ACHN (cell line): ENCODE measurements around the gene IFT20.
"Not testable (repeated sequence)": the region's sequence is repeated elsewhere in the genome, so short reads cannot be mapped to it uniquely, and the experiment has no call there.

Experiments used
- DNase-seq: peaks from one replicate; pipeline ENCODE4 v3.0.0-alpha.2; 2015
- in situ Hi-C: cut with HindIII; loops from 2 replicates; pipeline ENCODE4 v1.10.0; 2017; ENCODE audit warnings: low sequenced_read_pairs, low pct_ligation_motif_present, low pct_unique_long_range_greater_than_20kb

IFT20 gene

DNA sequence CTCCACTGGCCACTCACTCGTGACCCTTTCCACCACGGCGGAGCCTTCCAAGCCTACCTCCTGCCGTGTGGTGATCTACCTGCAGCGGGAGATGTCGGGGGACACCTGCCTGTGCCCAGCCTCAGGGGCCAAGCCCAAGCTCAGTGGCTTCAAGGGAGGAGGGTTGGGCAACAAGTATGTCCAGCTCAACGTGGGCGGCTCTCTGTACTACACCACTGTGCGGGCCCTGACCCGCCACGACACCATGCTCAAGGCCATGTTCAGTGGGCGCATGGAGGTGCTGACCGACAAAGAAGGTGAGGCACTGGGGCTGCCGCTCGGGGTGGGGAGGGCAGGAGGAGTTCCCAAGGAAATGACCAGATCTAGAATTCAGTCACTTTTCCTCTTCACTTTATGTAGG lies 4.2 kb upstream of the IFT20 start:
- in situ Hi-C loops: no loop called here
- DNase-seq: no peak

DNA sequence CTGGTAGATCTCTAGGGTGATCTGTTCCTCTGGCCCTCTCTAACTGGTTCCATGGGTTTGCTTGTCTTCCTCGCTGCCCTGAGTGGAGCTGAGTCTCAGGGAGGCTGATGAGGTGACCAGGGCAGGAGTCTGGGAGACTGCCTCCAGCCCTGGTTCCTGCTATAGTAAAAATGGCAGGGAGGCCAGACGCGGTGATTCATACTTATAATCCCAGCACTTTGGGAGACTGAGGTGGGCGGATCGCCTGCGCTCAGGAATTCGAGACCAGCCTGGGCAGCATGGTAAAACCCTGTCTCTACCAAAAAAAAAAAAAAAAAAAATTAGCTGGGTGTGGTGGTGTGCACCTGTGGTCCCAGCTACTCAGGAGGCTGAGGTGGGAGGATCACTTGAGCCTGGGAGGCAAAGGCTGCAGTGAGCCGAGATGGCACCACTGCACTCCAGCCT lies 3.5 kb upstream of the IFT20 start:
- DNase-seq, in situ Hi-C loops: not testable (repeated sequence)

DNA sequence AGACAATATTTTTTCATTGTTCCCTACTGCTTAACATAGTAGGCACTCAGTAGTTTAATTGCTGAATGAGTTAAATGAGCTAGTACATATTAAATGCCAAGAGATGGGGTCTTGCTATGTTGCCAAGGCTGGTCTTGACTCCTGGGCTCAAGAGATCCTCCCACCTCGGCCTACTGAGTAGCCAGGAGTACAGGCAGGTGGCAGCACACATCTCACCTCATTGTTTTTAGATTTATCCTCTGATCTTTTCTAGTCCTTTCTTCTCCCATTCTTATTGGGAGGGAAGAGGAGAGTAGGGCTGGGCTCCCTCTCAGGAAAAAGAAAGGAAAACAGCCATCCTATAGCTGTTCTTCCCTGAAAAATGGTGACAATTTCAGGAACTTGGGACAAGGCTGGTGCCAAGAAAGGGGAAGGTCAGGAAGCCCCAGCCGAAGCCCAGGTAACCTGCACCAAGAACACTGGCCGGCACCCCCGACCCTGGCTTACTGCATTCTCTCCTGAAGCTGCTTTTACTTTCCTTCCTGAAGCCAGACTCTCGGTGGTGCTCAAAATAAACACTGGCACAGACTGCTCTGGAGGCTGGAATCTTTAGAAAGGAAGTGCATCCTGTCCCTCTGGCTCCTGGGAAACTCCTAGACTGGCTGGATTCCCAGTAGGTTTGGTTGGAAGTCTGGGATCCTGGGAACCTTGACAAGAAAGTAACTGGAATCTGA lies 2.9 kb upstream of the IFT20 start:
- in situ Hi-C loops: no loop called here
- DNase-seq: peak; percentile 26

DNA sequence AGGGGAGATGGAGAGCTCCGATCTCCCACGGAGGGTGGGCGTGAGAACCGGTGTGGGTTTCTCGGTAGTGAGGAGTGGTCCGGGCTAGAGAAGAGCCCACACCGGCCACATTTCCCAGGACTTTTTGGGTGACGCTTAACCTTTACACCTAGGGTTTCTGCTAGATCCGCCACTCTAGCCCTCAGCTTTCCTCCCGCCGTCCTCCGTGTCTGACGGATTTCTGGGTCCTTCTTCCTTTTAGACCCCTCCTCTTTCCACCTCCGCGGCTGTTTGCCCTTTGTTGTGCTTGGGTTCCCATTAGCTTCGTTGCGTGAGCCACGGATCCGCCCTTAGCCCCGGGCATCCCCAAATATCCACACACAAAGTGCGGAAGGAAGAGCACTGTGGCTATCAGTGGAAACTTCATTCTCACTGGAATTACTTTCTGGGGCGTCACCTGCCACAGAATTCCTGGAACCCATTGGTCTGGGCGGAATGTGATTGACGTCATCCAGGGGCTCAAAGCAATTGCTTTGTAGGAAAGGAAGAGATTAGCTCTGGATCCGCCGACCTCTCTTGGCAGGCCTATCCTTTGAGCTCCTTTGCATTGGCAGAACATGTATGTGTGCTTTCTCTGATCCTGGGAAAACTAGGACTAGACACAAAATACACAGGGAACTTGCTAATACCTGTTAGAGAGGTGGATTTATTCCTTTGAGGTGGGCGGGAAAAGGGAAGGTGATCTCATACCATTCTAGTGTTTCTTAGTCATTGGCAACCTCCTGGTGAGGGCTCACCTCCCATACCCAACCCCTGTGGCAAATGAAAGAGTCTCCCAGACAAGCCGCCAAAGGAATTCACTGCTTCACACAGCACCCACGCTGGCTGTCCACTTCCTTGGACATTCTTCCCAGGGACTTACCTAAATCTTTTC lies 943 bp upstream of the IFT20 start:
- in situ Hi-C loops: no loop called here
- DNase-seq: peak; percentile 98

DNA sequence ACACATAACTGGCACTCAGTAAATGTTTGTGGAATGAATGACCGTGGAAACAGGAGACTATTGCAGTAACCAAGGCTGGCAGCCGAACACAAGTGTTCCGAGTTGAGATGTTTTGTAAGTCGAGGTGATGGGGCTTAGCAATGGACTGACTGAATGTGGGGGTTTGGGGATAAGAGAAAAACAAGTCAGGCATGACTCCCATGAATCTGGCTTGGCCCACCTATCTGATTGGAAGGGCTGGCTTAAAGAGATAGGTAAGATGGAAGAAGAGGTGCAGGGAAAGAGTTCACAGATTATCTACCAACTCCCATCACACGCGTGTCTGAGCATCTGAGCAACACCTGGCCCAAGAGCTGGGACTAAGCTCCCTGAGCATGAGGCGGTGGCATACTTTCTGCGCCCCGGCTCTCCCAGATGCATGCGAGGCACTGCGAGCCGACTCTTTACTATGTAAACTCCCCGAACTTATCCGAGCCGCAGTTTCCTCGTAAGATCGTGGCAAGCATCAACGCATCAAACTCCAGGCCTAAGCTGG lies 539 bp downstream of the IFT20 start:
- in situ Hi-C loops: no loop called here
- DNase-seq: peak; percentile 63

DNA sequence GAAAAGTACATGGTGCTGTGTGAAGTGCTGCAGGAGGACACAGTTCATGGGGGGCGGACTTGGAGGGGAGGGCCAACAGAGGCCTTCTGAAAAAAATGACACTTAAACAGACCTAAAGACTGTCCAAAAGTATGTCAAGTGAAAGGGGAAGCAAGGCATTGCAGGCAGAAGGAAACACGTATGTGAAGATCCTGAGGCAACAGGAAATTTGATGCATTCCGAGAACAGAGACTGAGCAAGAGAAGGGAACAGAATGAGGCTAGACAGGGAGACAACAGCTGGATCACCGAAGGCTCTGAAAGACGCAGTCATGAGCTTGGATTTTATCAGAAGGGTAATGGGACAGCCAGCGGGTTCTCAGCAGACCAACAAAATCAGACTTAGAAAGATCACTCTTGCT lies 1.1 kb downstream of the IFT20 start:
- in situ Hi-C loops: no loop called here
- no peak for DNase-seq

DNA sequence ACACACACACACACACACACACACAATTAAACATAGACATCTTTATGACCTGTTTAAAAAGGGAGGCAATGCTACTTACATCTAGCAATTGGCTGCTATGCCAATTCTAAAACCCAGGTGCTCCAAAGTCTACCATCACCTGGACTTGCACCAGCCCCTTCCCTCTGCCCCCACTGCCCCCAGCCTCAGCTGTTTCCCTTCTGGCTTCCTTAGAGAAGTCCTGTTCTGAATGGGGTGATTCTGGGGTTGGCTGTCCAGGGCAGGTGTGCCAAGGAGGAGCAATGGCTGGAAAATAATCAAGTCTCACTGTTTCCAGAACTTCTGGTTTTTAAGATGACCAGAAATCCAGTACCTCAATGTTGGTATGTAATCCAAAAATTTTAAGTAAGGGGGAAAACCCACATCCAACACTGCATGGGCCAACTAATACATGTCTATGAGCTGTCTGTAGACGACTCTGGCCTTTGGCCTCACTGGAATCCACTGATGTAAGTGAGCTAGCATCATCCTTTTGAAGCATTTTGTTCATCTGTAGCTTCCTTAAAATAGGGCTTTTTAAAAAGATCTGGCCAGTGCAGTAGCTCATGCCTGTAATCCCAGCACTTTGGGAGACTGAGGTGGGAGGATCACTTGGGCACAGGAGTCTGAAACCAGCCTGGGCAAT lies 2.1 kb downstream of the IFT20 start:
- no peak for DNase-seq
- in situ Hi-C loops: no loop called here

DNA sequence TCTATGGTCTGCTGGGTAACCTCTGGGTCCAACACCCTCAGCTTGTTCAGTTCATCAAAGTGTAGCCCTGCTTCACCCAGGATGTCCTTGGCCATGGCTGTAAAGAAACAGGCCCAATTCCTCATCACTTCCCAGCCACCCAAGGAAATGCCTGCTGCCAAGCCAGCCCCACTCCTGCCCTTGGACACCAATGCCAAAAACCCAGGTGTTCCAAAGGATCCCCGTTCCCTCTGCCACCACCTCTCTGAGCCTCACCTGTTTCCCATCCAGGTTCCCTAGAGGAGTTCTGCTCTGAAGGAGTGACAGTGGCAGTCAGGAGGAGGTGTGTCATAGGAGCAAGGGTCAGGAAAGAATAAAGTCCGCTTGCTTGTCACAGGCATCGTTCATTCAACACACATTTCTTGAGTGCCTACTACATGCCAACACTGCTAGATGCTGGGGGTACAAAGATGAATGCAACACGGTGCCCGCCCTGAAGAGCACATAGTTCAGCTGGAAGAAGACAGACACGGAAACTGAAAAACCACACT lies 3.3 kb downstream of the IFT20 start:
- DNase-seq: no peak
- in situ Hi-C loops: no loop called here

DNA sequence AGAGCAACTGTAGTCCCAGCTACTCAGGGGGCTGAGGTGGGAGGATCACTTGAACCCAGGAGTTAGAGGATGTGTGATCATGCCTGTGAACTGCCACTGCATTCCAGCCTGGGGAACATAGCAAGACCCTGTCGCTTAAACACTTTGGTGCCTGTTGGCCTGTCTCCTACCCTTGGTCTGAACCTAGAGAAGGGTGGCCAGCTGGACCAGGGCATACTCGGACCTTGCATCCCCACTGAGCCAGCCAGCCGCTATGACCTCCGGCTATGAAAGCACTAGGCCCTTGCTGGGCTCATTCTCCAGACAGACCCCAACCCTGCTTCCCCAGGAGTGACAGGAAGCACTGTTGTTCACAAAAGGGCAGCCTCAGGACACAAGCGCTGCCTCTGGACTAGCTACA lies 4.6 kb downstream of the IFT20 start:
- in situ Hi-C loops: no loop called here
- no peak for DNase-seq

DNA sequence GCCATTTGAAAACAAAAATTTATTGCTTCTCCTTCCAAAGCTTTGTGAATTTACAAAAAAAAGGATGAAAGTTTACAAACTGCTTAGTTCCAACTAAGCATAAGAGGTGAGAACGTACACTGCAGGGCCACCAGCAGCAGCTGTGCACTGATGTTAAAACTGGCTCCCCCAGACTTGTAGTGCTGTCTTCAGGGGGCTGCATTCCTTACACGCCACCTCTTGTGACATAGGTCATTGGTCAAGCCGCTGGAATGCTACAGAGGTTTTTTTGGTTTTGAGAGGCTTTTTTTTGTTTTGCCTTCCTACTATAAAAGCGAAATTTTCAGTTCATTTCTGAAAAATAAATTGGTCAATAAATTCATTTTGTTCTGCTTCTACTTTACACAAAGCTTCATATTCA lies 6.9 kb downstream of the IFT20 start:
- DNase-seq: no peak
- in situ Hi-C loops: no loop called here

DNA sequence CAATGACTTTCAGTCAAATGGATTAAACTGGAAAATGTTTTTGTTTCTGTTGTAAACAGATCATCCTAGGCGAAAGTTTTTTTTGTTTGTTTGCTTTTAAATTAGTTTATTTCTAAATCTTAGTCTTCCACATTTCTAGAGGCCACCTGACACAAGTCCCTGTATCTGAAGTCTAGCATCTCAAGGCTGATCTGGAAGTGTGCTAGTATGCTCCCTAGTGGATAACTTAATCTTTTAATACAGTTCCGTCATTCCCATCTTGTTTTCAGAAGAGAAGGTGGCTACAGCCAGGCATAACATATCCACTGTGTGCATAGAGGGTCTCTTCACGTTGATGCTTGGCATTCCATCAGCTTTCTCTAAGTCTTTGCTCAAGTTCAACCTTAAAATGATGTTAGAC lies 7.6 kb downstream of the IFT20 start:
- in situ Hi-C loops: no loop called here
- peak; percentile 36 for DNase-seq

DNA sequence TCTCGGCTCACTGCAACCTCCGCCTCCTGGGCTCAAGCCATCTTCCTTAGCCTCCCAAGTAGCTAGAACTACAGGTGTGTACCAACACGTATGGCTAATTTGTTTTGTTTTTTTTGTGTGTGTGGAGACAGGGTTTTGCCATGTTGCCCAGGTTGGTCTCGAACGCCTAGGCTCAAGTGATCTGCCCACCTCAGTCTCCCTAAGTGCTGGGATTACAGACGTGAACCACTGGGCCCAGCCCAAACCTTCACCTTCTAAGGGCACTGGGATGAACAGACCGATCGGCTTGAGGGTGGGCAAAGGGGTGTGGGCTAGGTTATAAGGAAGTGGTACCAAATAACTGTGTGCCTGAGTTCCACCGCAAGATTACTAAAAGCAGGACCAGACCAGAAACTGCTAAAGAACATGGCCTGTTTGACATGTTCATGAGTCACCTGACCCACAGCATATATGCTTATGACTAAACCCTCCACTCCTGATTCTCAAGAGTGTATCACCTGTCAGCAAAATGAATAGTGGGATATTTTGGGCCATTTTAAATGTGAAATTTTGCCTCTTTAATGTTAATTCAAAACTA lies 8.2 kb downstream of the IFT20 start:
- in situ Hi-C loops: no loop called here

DNA sequence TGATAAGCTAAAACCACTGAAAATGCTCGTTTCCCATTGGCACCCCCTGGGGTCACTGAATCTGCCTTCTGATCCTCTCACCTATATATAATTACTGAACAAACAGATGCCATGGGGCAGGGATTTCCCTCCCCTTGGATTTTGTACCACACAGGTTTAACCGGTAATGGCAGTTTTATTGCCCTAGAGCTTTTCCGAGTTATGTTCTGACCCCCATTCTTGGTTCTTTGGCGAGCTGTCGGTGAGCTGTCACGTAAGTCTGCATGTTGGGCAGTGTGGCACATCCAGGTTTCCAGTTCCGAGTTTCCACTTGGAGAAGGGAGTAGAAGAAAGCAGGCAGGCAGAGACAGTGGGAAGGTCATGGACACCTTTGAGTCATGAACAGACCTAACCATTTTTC lies 9.2 kb downstream of the IFT20 start:
- no peak for DNase-seq
- in situ Hi-C loops: no loop called here

More for the DNA sequence above, 8.2 kb downstream of the IFT20 start:
- no peak for DNase-seq

DNA sequence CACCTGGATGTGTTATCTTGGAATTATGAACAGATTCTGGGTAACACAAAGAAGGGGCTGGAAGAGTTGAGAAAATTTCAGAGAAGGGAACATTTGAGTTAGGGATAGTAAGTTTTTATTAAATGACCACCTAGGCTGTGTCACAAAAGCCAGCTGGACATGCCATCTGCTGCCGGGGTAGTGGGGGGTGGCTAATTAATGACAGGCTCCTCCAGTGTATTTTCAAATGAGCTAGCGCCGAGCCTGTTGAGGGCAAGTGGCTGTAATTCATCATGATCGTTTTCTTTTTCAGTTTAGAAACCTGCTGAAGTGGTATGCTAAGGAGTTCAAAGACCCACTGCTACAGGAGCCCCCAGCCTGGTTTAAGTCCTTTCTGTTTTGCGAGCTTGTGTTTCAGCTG lies 10.1 kb downstream of the IFT20 start:
- in situ Hi-C loops: no loop called here
- no peak for DNase-seq

DNA sequence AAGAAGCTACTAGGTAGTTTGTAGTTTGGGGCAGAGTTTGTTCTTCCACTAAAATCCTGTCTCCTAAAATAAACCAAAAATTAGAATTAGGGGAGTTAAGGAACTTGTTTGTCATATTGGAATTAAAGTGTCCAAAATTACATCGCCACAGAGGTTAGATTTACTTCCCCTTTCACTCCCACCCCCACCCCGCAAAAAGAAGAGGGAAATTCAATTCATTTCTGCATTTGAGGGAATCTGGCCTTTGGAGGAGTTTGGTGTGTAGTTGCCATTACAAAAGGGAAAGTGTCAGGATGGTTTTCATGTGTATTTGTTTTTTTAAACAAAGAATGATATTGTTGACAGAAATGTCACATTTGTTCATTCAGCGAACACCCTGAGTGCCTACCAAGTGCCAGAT lies 10.5 kb downstream of the IFT20 start:
- DNase-seq: no peak

DNA sequence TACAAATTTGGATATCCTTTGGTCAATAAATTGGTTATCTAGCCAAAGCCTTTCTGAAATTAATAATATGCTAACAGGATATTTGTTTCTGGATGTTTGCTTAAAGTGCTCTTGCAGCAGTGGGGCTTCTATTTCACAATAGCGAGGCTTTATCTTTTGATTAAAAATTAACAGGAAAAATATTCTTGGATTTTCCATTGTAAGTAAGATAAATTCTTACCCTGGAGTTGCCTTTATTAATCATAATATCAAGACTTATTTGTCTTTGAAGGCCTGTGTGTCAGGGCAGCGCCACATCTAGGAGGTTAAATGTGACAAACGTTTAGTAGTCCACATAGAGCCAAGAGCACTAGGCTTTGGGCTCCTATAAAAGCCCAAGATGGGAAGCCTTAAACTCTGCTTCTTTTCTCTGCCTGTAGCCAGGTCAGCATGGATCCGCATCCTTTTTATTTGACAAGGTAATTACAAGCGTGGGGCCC lies 11.0 kb downstream of the IFT20 start:
- DNase-seq: no peak
- in situ Hi-C loops: no loop called here

More for the DNA sequence above, 10.5 kb downstream of the IFT20 start:
- in situ Hi-C loops: no loop called here

DNA sequence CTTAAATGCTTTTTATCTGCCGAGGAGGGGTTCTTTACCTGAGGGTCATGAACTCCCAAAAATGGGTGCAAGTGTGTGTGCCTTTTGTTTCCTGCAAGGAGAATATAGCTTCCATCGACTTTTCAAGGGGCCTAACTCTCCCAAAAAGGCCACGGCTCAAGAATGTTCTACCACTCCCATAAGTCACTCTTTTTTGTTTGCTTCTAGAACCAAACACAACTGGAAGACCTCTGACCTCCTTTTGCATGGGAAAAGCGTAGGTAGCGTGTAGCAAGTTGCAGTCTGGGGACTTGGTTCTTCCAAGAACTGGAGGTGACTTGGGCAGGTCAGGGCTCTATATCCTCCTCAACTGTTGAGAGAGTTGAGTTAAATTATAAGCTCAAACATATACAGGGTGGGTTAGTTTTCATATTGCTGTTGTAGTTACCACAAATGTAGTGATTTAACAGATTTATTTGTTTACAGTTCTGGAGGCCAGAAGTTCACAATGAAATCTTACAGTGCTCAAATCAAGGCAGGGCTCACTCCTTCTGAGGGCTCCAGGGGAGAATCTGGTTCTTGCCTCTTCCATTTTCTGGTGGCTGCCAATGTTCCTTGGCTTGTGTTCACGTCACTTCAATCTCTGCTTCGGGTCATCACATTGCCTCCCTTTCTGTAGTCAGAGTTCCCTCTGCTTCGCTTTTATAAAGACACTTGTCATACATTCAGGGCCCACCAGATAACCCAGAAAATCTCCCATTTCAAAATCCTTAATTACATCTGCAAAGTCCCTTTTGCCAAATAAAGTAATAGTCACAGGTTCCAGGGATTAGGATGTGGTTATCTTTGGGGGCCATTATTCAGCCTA lies 14.8 kb downstream of the IFT20 start:
- DNase-seq: no peak
- in situ Hi-C loops: no loop called here

DNA sequence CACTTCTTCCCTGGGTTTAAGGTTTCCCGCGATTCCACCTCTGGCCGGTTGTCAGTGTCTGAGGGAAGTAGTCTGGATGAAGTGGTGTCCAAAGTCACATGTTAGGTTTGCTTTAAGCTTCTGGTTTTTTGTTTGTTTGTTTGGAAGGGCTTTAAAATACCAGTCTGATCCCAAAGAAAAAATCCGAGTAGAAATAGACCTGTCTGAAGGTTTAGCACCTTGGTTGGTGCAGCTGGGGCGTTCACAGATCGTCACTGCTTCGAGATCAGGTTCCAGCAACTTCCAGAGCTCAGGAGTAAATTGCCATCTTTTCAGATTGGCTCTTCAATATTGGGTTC lies 15.7 kb downstream of the IFT20 start:
- no peak for DNase-seq
- in situ Hi-C loops: no loop called here
